IMR-90 (cell line): ENCODE data around the gene PTPRN2. TPM values are rescaled to one million over a fixed set of nuclear protein-coding genes. Genes with fewer than 3 reads are reported as not detected.

Experiments used
- ATAC-seq: fragments of 200-7000 bp; cut with Tn5 transposase; 2 replicates; pipeline ENCODE4 v1.9.1; 2020; ENCODE audit warnings: low read depth, mild to moderate bottlenecking, moderate library complexity
- BruUV-seq: library from RNA; stranded (reverse); fragments of 400-500 nt; replicated peaks from 2 replicates; lab custom pipeline; 2021; lab: Mats Ljungman, UMichigan
- CTCF ChIA-PET: fragments of 300-600 bp; formaldehyde crosslinking; extraction: SDS; loops from one replicate; lab custom pipeline; 2021; ENCODE audit warnings: antibody characterized with exemption; lab: Yijun Ruan, JAX
- POLR2A ChIA-PET: fragments of 300-600 bp; sonication (Branson Sonifier 250); formaldehyde crosslinking; loops from one replicate; lab custom pipeline; 2022; ENCODE audit warnings: antibody characterized with exemption; ENCODE audit not compliant: unreplicated experiment; lab: Charles Lee
- DNase-seq: peaks from one replicate; pipeline ENCODE4 v3.0.0; 2013
- H2AFZ ChIP-seq: replicated peaks from 2 replicates; pipeline ENCODE3; 2013; ENCODE audit warnings: low read length, mild to moderate bottlenecking; ENCODE audit not compliant: poor library complexity
- H2AK5ac ChIP-seq: 2 replicates; pipeline ENCODE4 v1.6.1; 2013; ENCODE audit warnings: low read depth, low read length, inconsistent platforms
- H2AK9ac ChIP-seq: replicated peaks from 2 replicates; pipeline ENCODE3; 2013; ENCODE audit warnings: mild to moderate bottlenecking, low read depth, low read length, moderate library complexity; ENCODE audit not compliant: poor library complexity
- H2BK120ac ChIP-seq: 2 replicates; pipeline ENCODE4 v1.6.1; 2013; ENCODE audit warnings: low read depth, low read length, inconsistent platforms
- H2BK15ac ChIP-seq: 3 replicates; pipeline ENCODE4 v1.6.1; 2013; ENCODE audit warnings: low read depth, low read length, inconsistent platforms
- H2BK20ac ChIP-seq: 2 replicates; pipeline ENCODE4 v1.6.1; 2013; ENCODE audit warnings: low read depth, mild to moderate bottlenecking, inconsistent platforms, low read length, moderate library complexity
- H2BK5ac ChIP-seq: 2 replicates; pipeline ENCODE4 v1.6.1; 2013; ENCODE audit warnings: mild to moderate bottlenecking, low read depth, low read length, inconsistent platforms; ENCODE audit not compliant: poor library complexity, severe bottlenecking
- H3K14ac ChIP-seq: replicated peaks from 2 replicates; pipeline ENCODE4 v1.6.1; 2013; ENCODE audit warnings: low read depth, low read length, inconsistent platforms
- H3K18ac ChIP-seq: 2 replicates; pipeline ENCODE4 v1.6.1; 2013; ENCODE audit warnings: low read depth, low read length, control low read depth
- H3K23ac ChIP-seq: 2 replicates; pipeline ENCODE4 v1.6.1; 2013; ENCODE audit warnings: low read depth, low read length, inconsistent platforms
- H3K27ac ChIP-seq: 2 replicates; pipeline ENCODE4 v1.5.1; 2013; ENCODE audit warnings: mild to moderate bottlenecking, control low read depth, low read length; ENCODE audit not compliant: insufficient read depth
- H3K27me3 ChIP-seq: 2 replicates; pipeline ENCODE4 v1.6.1; 2013; ENCODE audit warnings: low read length; ENCODE audit not compliant: control insufficient read depth, insufficient read depth
- H3K36me3 ChIP-seq: 2 replicates; pipeline ENCODE4 v1.6.1; 2013; ENCODE audit warnings: low read length, mixed read lengths; ENCODE audit not compliant: control insufficient read depth, insufficient read depth
- H3K4ac ChIP-seq: 2 replicates; pipeline ENCODE4 v1.6.1; 2013; ENCODE audit warnings: low read depth, low read length, inconsistent platforms
- H3K4me1 ChIP-seq: 2 replicates; pipeline ENCODE4 v1.6.1; 2013; ENCODE audit warnings: low read length, mixed read lengths; ENCODE audit not compliant: control insufficient read depth, insufficient read depth
- H3K4me2 ChIP-seq: 2 replicates; pipeline ENCODE4 v1.6.1; 2013; ENCODE audit warnings: low read depth, mild to moderate bottlenecking, control low read depth, low read length, moderate library complexity
- H3K4me3 ChIP-seq: 2 replicates; pipeline ENCODE4 v1.5.1; 2013; ENCODE audit warnings: low read depth, mild to moderate bottlenecking, control low read depth, low read length, moderate library complexity; ENCODE audit not compliant: insufficient read depth
- H3K56ac ChIP-seq: 2 replicates; pipeline ENCODE4 v1.6.1; 2013; ENCODE audit warnings: low read length, inconsistent platforms; ENCODE audit not compliant: insufficient read depth; ENCODE audit errors: extremely low read depth
- H3K79me1 ChIP-seq, 2 experiments: 2 replicates each; pipeline ENCODE4 v1.6.1; 2013; ENCODE audit warnings: low read length in 2 of 2, inconsistent platforms in 1 of 2, low read depth in 1 of 2
- H3K9ac ChIP-seq: 2 replicates; pipeline ENCODE4 v1.6.1; 2013; ENCODE audit warnings: low read depth, low read length, control low read depth
- H3K9me1 ChIP-seq: 2 replicates; pipeline ENCODE4 v1.6.1; 2013; ENCODE audit warnings: low read length, inconsistent platforms; ENCODE audit not compliant: insufficient read depth
- H3K9me3 ChIP-seq: 2 replicates; pipeline ENCODE4 v1.6.1; 2013; ENCODE audit warnings: low read length; ENCODE audit not compliant: control insufficient read depth, insufficient read depth
- H4K20me1 ChIP-seq: 2 replicates; pipeline ENCODE4 v1.6.1; 2013; ENCODE audit warnings: low read length, inconsistent platforms; ENCODE audit not compliant: insufficient read depth
- H4K5ac ChIP-seq: 2 replicates; pipeline ENCODE4 v1.6.1; 2013; ENCODE audit warnings: mild to moderate bottlenecking, low read depth, low read length, control low read depth
- H4K8ac ChIP-seq, 2 experiments: 2 replicates each; pipeline ENCODE4 v1.6.1; 2013; ENCODE audit warnings: low read depth in 2 of 2, low read length in 2 of 2, control low read depth in 1 of 2, inconsistent platforms in 1 of 2
- H4K91ac ChIP-seq: 2 replicates; pipeline ENCODE4 v1.6.1; 2013; ENCODE audit warnings: low read depth, low read length, inconsistent platforms; ENCODE audit not compliant: insufficient read depth
- FOS ChIP-seq: fragments of 150-350 bp; IDR thresholded peaks from 2 replicates; pipeline ENCODE4 v1.6.1; 2016; ENCODE audit warnings: low read depth, low read length
- MAFK ChIP-seq: IDR thresholded peaks from 2 replicates; pipeline ENCODE4 v1.6.1; 2012; ENCODE audit warnings: low read depth, low read length, improper control_type of control experiment
- MAZ ChIP-seq: IDR thresholded peaks from 2 replicates; pipeline ENCODE4 v1.6.1; 2012; ENCODE audit warnings: low read depth, mild to moderate bottlenecking, low read length, improper control_type of control experiment, moderate library complexity, borderline replicate concordance
- WGBS, 2 experiments: methylation state at CpG; one replicate each; pipeline versions ENCODE4 v1.1.5 to v1.1.7; 2013; ENCODE audit warnings: missing lambda C conversion rate in 2 of 2; ENCODE audit not compliant: insufficient read length in 1 of 2; ENCODE audit errors: extremely low coverage in 2 of 2; 5-methylcytosine and 5-hydroxymethylcytosine counted together
- dilution Hi-C: fragments of 300-500 bp; cut with HindIII; formaldehyde crosslinking; loops from one replicate; pipeline ENCODE4 v1.14.3; 2018; ENCODE audit warnings: low sequenced_read_pairs; ENCODE audit not compliant: unreplicated experiment
- in situ Hi-C: fragments of 300-500 bp; cut with MboI; formaldehyde crosslinking; loops from 3 replicates; pipeline ENCODE4 v1.14.3; 2019; ENCODE audit warnings: low sequenced_read_pairs, inconsistent platforms, mixed read lengths
- intact Hi-C: fragments of 100-400 bp; cut with micrococcal nuclease; formaldehyde crosslinking; loops from 2 replicates; pipeline ENCODE4 v1.10.0; 2022
- polyA plus RNA-seq, 3 experiments: library from polyadenylated mRNA; depleted of rRNA; stranded (reverse); fragments of >200 nt; gene quantifications; 2 replicates each; pipeline ENCODE4 v1.2.3, GENCODE V29; 2012; ENCODE audit warnings: low replicate concordance in 1 of 3
- total RNA-seq: library from RNA; depleted of rRNA; stranded (reverse); fragments of >200 nt; gene quantifications from 2 replicates; pipeline ENCODE4 v1.2.3, GENCODE V29; 2012

PTPRN2 gene
- total and polyA plus RNA-seq, 2 of the 4 experiments (the other 2 are of a cell fraction): 0.03 TPM; not detected in 1

GRCh38 chr7:157916946-157917640, 670.5 kb downstream of the PTPRN2 start:
- H2BK120ac ChIP-seq: no peak overlapping the region

More at GRCh38 chr7:157916946-157917640, 670.5 kb downstream of the PTPRN2 start:
- Histone ChIP-seq H4K20me1 (no peaks in the 10 kb centered on the region), H3K79me1 (no peaks in the 10 kb centered on the region), H2BK20ac (no peak overlapping the region), H3K4me3 (no peak overlapping the region), H2BK5ac (no peak overlapping the region), H3K36me3 (no peaks in the 10 kb centered on the region), H4K8ac (no peak overlapping the region), H3K18ac (no peak overlapping the region), H3K14ac (no peak overlapping the region), H3K4me1 (no peaks in the 10 kb centered on the region), H3K27ac (no peak overlapping the region), H3K27me3 (no peaks in the 10 kb centered on the region), H2BK15ac (no peak overlapping the region), H3K4ac (no peak overlapping the region), H4K5ac (no peak overlapping the region), H2AK5ac (no peak overlapping the region), H2AFZ (no peak overlapping the region), H2AK9ac (no peak overlapping the region), H4K91ac (no peak overlapping the region), H3K23ac (no peak overlapping the region), H3K56ac (no peak overlapping the region), H3K4me2 (no peak overlapping the region), H3K9me1 (no peaks in the 10 kb centered on the region), H3K9me3 (peaks cover 24% of the 10 kb centered on the region), H3K9ac (no peak overlapping the region)
- in situ Hi-C loops: no loop called here
- intact Hi-C loops: no loop called here
- no peak for DNase-seq
- ATAC-seq: no peak
- CTCF ChIA-PET: no interaction called here
- POLR2A ChIA-PET: no interaction called here
- TF ChIP-seq FOS (no peak), MAZ (no peak), MAFK (no peak)
- dilution Hi-C loops: no loop called here
- no TSS peak for BruUV-seq
- 69% methylated on average over 11 of the region's 23 CpGs; no CpG with 5 or more reads in 1 of the 2 experiments for WGBS, 2 experiments
